Panc1 (cell line): ENCODE data around the gene FAM76B. TPM values are rescaled to one million over a fixed set of nuclear protein-coding genes. Genes with fewer than 3 reads are reported as not detected.

Experiments
- ATAC-seq: fragments of 200-7000 bp; cut with Tn5 transposase; 2 replicates; pipeline ENCODE4 v1.9.1; 2020; ENCODE audit warnings: mild to moderate bottlenecking, moderate library complexity
- BruUV-seq: library from RNA; stranded (reverse); fragments of 400-500 nt; replicated peaks from 2 replicates; lab custom pipeline; 2021; lab: Mats Ljungman, UMichigan
- CTCF ChIA-PET: fragments of 300-600 bp; sonication (Branson Sonifier 250); formaldehyde crosslinking; loops from one replicate; lab custom pipeline; 2022; ENCODE audit warnings: antibody characterized with exemption; lab: Charles Lee
- POLR2A ChIA-PET: fragments of 300-600 bp; sonication (Branson Sonifier 250); formaldehyde crosslinking; loops from one replicate; lab custom pipeline; 2022; ENCODE audit warnings: antibody characterized with exemption; lab: Charles Lee
- DNase-seq: peaks from one replicate; pipeline ENCODE4 v3.0.0-alpha.2; 2010; ENCODE audit warnings: low read depth, low spot score
- H3K27ac ChIP-seq: 2 replicates; pipeline ENCODE4 v1.5.1; 2011; ENCODE audit warnings: mild to moderate bottlenecking, low read length, inconsistent platforms
- H3K27me3 ChIP-seq: fragments of 200-500 bp; sonication (Bioruptor generic); 2 replicates; pipeline ENCODE4 v1.6.0; 2014; ENCODE audit warnings: low read length, inconsistent platforms; ENCODE audit not compliant: control insufficient read depth, insufficient read depth
- H3K36me3 ChIP-seq: fragments of 200-500 bp; sonication (Bioruptor generic); 2 replicates; pipeline ENCODE4 v1.5.1; 2014; ENCODE audit warnings: inconsistent platforms, mild to moderate bottlenecking, low read length, moderate library complexity; ENCODE audit not compliant: control insufficient read depth, insufficient read depth
- H3K4me1 ChIP-seq: 2 replicates; pipeline ENCODE4 v1.5.1; 2011; ENCODE audit warnings: inconsistent platforms, mild to moderate bottlenecking, low read length, moderate library complexity; ENCODE audit not compliant: control insufficient read depth, insufficient read depth
- H3K4me3 ChIP-seq, 2 experiments: 2 replicates each; pipeline ENCODE4 v1.5.1; 2011 to 2012; ENCODE audit warnings: low read depth in 2 of 2, low read length in 2 of 2, mild to moderate bottlenecking in 2 of 2, inconsistent platforms in 1 of 2, moderate library complexity in 1 of 2
- H3K9me3 ChIP-seq: fragments of 200-500 bp; sonication (Bioruptor generic); 2 replicates; pipeline ENCODE4 v1.5.1; 2014; ENCODE audit warnings: low read depth, mild to moderate bottlenecking, inconsistent platforms, low read length, moderate library complexity; ENCODE audit not compliant: control insufficient read depth, insufficient read depth
- CTCF ChIP-seq: fragments of 450-650 bp; IDR thresholded peaks from 2 replicates; pipeline ENCODE4 v1.5.1; 2017; ENCODE audit warnings: mild to moderate bottlenecking
- POLR2AphosphoS5 ChIP-seq: IDR thresholded peaks from 2 replicates; pipeline ENCODE4 v1.6.1; 2012; ENCODE audit warnings: mild to moderate bottlenecking, low read depth, low read length, moderate library complexity
- REST ChIP-seq, 2 experiments: IDR thresholded peaks; 2 replicates each; pipeline ENCODE4 v1.6.1; 2011 to 2012; ENCODE audit warnings: low read depth in 2 of 2, control low read depth in 1 of 2, low read length in 1 of 2, mild to moderate bottlenecking in 1 of 2, moderate library complexity in 1 of 2; ENCODE audit not compliant: insufficient read depth in 1 of 2
- SIN3A ChIP-seq: IDR thresholded peaks from 2 replicates; pipeline ENCODE4 v1.6.1; 2012; ENCODE audit warnings: low read depth, mild to moderate bottlenecking, low read length, moderate library complexity, borderline replicate concordance; ENCODE audit not compliant: insufficient read depth
- TCF7L2 ChIP-seq: IDR thresholded peaks from 2 replicates; pipeline ENCODE4 v1.6.1; 2011; ENCODE audit warnings: mild to moderate bottlenecking, low read depth, low read length, inconsistent platforms
- in situ Hi-C: cut with HindIII; loops from 2 replicates; pipeline ENCODE4 v1.10.0; 2016; ENCODE audit warnings: low sequenced_read_pairs, low pct_unique_long_range_greater_than_20kb
- intact Hi-C: fragments of 100-400 bp; cut with micrococcal nuclease; formaldehyde crosslinking; loops from one replicate; pipeline ENCODE4 v1.10.0; 2022; ENCODE audit not compliant: unreplicated experiment
- total RNA-seq: library from RNA; stranded (reverse); gene quantifications from one replicate; pipeline ENCODE4 v1.2.1, GENCODE V29; 2021; ENCODE audit not compliant: unreplicated experiment

The FAM76B gene
- total RNA-seq, 1 experiment from 2014 or later = 31.2 TPM

GRCh38 chr11:95736355-95736754, 53.2 kb downstream of the FAM76B start:
- Histone ChIP-seq H3K4me1 (no peaks in the 10 kb centered on the region), H3K27ac (no peak overlapping the region), H3K27me3 (peaks cover 27% of the 10 kb centered on the region), H3K9me3 (no peaks in the 10 kb centered on the region), H3K36me3 (no peaks in the 10 kb centered on the region), H3K4me3 (no peak overlapping the region)
- ChIA-PET CTCF (no interaction called here), POLR2A (no interaction called here)
- no peak for ATAC-seq
- intact Hi-C loops = no loop called here
- in situ Hi-C loops = no loop called here
- BruUV-seq = no TSS peak
- DNase-seq = no peak
- TF ChIP-seq CTCF (no peak), POLR2AphosphoS5 (no peak), REST (IDR thresholded peaks at IDR 0.05; ENCODE audit: insufficient read depth in 1 of 2, low read depth in 2 of 2, low read length in 1 of 2) (no peak), TCF7L2 (no peak), SIN3A (no peak)

GRCh38 chr11:95734009-95734572, 55.5 kb downstream of the FAM76B start:
- intact Hi-C loops (no loop called here), in situ Hi-C loops (no loop called here)
- Histone ChIP-seq H3K4me1 (no peaks in the 10 kb centered on the region), H3K36me3 (no peaks in the 10 kb centered on the region), H3K9me3 (no peaks in the 10 kb centered on the region), H3K4me3 (no peak overlapping the region), H3K27me3 (peaks cover 29% of the 10 kb centered on the region), H3K27ac (no peak overlapping the region)
- ATAC-seq (no peak), DNase-seq (no peak)
- POLR2A ChIA-PET = no interaction called here
- TF ChIP-seq SIN3A = no peak
- no peak for TF ChIP-seq CTCF
- TF ChIP-seq TCF7L2 = no peak
- TF ChIP-seq REST (IDR thresholded peaks at IDR 0.05; ENCODE audit: insufficient read depth in 1 of 2, low read depth in 2 of 2, low read length in 1 of 2) = no peak
- TF ChIP-seq POLR2AphosphoS5 = no peak
- no TSS peak for BruUV-seq
- CTCF ChIA-PET = no interaction called here
